Esophagus muscularis mucosa (tissue), 4 donors: ENCODE measurements around the gene CAPN11.

Source experiments
- EP300 ChIP-seq: sonication (generic); formaldehyde crosslinking; IDR thresholded peaks from one replicate; pipeline ENCODE4 v1.6.1; 2017; ENCODE audit warnings: antibody characterized with exemption
- POLR2A ChIP-seq: fragments of 450-650 bp; IDR thresholded peaks from one replicate; pipeline ENCODE4 v1.6.1; 2017; ENCODE audit warnings: antibody characterized with exemption, moderate library complexity, mild to moderate bottlenecking, low read depth
- TF ChIP-seq, protein P1 (sequence below), 3 experiments: fragments of 200-600 bp in 2 of 3; fragments of 450-650 bp in 1 of 3; sonication (generic) in 2 of 3; IDR thresholded peaks; one replicate each; pipeline ENCODE4 v1.5.1; 2017 to 2019; ENCODE audit warnings: antibody characterized with exemption in 3 of 3, mild to moderate bottlenecking in 2 of 3, moderate library complexity in 1 of 3

DNA sequence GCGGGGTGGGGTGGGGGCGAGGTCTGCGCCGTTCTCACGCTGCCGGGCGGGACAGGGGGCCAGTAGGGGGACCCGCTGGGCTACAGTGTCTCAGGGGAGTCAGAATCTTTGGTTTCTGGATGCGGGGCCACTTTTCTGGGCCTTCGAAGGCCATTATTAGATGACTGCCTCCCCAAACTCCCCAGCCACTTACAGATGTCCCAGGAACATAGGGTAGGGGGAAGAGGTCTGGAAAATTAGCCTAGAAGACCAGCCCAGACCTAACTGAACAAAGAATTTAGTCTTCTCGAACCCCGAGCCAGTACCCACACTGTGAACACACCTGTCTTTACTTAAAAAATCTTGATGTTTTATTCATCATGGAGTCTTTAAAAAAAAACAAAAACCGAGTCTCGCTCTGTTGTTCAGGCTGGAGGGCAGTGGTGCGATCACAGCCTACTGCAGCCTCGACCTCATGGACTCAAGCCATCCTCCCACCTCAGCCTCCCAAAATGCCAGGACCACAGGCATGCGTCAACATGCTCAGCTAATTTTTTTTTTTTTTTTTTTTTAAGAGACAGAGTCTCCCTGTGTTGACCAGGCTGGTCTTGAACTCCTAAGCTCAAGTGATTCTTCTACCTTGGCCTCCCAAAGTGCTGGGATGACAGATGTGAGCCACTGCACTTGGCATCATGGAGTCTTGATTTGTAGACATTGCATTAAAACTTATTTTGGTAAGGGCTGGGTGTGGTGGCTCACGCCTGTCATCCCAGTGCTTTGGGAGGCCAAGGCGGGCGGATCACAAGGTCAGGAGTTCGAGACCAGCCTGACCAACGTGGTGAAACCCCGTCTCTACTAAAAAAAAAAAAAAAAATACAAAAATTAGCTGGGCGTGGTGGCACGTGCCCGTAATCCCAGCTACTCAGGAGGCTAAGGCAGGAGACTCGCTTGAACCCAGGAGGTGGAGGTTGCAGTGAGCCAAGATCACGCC lies 61.5 kb downstream of the CAPN11 start:
- TF ChIP-seq POLR2A: no peak
- TF ChIP-seq, protein P1, sequence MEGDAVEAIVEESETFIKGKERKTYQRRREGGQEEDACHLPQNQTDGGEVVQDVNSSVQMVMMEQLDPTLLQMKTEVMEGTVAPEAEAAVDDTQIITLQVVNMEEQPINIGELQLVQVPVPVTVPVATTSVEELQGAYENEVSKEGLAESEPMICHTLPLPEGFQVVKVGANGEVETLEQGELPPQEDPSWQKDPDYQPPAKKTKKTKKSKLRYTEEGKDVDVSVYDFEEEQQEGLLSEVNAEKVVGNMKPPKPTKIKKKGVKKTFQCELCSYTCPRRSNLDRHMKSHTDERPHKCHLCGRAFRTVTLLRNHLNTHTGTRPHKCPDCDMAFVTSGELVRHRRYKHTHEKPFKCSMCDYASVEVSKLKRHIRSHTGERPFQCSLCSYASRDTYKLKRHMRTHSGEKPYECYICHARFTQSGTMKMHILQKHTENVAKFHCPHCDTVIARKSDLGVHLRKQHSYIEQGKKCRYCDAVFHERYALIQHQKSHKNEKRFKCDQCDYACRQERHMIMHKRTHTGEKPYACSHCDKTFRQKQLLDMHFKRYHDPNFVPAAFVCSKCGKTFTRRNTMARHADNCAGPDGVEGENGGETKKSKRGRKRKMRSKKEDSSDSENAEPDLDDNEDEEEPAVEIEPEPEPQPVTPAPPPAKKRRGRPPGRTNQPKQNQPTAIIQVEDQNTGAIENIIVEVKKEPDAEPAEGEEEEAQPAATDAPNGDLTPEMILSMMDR (IDR thresholded peaks at IDR 0.05): no peak
- no peak for TF ChIP-seq EP300
